ENCODE data around the gene PHKG1.
"Not testable (repeated sequence)": the region's sequence is repeated elsewhere in the genome, so short reads cannot be mapped to it uniquely, and the experiment has no call there.

The PHKG1 gene

DNA sequence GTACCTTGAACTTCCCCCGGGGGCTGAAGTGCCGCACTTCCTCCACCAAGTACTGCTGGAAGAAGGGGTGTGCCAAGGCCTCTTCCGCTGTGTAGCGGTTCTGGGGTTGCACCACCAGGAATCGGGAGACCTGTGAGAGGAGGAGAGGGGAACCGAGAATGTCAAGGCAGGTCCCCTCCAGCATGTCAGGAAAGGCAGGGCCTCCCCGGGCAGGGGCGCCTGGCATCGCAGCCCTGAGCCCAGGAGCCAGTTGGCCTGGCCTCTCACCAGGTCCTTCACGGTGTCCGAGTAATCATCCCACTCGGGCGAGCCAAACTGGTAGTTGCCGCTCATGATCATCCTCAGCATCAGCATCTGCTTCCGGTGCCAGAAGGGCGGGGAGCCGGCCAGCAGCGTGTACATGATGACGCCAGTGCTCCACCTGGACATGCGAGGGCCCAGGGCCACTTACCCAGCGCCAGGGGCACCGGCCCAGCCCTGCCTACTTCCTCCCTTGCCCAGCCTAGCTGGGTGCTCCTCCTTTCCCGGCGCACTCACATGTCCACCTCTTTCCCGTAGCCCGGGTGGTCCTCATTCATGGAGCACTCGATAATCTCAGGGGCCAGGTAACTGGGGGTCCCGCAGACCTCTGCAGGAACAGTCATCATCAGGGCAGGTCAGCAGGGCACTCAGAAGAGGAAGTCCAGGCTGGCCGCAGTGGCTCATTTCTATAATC, 11.0 kb downstream of the PHKG1 start:
- DNase-seq, result no peak

DNA sequence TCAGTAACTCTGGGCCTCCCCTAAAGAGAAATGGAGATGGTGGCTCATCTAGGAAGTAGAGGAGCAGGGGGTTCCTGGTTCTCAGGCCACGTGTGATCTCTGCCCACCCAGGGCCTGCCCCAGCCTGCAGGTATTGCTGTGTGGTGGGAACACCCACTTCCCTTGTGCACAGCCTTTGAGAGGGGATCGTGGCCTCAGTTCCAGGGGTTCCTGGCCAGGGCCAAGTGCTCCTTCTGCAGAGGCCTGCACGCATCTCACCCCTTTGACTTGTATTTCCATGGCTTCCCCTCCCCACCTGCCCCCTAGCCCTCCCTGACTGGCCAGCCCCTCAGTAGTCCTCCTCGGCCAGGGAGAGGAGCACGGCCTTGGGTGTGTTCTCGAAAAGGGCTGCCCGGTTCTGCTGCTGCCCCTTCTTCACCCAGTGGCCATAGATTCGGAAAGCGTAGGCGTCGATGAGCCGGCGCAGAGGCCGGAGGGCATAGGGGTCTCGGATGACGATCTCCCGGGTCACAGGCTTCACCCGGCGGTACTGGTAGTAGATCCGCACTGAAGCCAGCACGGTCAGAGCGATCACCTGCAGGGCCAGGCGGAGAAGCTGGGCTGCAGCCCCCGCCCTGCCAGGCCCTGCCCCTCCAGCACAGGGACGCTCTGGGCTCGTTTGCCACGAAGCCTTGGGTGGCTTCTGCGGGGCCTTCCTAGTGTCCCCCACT, 11.9 kb downstream of the PHKG1 start:
- DNase-seq, result not testable (repeated sequence)

DNA sequence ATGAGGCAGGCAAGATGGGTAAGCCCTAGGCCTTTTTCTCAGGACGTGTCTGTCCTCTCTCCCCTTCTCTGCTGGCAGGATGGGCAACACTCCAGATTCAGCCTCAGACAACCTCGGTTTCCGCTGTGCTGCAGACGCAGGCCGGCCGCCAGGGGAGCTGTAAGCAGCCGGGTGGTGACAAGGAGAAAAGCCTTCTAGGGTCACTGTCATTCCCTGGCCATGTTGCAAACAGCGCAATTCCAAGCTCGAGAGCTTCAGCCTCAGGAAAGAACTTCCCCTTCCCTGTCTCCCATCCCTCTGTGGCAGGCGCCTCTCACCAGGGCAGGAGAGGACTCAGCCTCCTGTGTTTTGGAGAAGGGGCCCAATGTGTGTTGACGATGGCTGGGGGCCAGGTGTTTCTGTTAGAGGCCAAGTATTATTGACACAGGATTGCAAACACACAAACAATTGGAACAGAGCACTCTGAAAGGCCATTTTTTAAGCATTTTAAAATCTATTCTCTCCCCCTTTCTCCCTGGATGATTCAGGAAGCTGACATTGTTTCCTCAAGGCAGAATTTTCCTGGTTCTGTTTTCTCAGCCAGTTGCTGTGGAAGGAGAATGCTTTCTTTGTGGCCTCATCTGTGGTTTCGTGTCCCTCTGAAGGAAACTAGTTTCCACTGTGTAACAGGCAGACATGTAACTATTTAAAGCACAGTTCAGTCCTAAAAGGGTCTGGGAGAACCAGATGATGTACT, 13.1 kb downstream of the PHKG1 start:
- no peak for DNase-seq

DNA sequence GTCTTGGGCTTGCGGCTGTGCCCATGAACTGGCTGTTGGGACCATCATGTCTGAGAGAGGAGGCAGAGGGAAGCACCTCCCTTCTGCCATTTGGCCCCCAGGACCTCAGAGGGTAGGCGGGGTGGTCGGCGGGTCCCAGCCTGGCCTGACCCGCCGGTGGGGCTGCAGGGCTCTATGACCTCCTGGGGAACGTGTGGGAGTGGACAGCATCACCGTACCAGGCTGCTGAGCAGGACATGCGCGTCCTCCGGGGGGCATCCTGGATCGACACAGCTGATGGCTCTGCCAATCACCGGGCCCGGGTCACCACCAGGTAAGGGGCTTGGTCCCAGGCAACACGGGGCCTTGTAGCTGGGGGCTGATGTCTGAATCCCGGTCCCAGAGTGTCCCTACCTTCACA, 14.6 kb downstream of the PHKG1 start:
- DNase-seq, result no peak

DNA sequence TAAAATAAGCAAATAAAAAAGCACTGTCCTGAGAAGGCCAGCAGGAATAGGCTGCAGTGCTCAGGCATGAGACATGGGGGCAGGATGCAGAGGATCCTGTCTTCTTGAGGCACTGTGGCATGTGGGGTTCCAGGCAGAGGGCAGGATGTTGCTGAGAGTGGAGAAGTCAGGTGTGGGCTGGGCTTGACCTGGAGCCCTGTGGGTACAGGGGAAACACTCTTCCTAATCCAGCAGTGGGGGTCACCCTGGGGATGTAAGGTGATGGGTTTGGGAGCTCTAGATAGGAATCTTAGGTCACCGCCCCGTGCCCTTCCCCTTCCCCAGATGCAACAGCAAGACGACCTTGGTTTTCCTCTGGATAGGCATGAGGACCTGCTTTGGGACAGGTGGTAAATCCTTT, 15.1 kb downstream of the PHKG1 start:
- DNase-seq, result no peak

DNA sequence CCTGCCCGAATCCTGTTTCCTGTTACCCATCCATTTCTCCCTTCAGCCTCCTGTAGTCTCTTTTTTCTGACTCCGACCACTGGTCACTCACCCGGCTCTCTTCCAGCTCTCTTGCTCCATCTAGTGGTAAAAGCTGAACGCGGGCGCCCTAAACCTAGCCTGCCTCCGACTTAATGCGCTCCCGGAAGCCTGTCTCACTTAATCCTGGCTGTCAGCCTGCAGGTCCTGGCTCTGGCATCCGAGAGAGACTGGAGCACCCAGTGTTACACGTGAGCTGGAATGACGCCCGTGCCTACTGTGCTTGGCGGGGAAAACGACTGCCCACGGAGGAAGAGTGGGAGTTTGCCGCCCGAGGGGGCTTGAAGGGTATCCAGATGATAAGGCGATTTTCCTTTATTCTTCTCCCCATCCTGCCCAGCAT, 18.4 kb downstream of the PHKG1 start:
- DNase-seq, result no peak

DNA sequence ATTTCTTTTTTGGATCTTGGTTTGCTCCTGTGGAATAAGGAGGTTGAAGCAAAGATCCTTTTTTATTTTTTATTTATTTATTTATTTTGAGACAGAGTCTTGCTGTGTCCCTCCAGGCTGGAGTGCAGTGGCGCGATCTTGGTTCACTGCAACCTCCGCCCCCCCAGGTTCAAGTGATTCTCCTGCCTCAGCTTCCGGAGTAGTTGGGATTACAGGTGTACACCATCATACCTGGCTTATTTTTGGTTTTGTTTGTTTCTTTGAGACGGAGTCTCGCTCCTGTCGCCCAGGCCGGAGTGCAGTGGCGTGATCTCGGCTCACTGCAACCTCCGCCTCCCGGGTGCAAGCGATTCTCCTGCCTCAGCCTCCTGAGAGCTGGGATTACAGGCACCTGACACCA, 26.4 kb downstream of the PHKG1 start:
- not testable (repeated sequence) for DNase-seq

DNA sequence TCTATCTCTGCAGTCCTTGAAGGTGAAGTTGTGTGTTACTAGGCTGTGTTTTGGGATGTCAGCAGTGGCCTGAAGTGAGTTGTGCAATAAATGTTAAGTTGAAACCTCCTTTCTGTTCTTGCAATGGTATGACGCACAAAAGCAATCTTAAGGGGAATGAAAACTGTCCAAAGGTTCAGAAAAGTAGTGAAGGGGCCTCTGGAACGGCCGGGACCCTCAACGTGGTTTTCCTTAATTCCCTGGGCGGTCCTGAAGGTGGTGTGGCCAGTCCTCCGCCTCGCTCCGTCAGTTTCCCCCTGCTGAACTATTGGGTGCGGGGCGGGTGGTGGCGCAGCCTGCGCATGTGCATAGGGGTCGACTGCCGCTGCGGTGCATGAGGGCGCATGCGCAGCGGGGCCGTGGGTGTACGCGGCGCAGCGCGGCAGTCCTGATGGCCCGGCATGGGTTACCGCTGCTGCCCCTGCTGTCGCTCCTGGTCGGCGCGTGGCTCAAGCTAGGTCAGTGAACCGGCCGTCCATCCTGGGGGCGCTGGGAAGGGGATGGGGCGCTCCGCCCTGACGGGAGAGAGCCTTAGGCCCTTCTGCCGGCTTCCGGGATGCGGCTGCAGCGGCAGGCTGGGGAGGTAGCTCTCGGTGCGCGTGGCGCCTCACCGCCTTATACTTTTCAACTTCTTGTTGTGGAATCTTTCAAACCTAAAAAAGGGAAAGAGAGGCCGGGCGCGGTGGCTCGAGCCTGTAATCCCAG, 28.7 kb downstream of the PHKG1 start, which contains the start of gene SUMF2:
Gene SUMF2 (plus strand): TSS at position 405 of the 744 bp plus-strand sequence. CDS start 26 bp downstream, at position 431.
- peak; percentile 61 for DNase-seq

DNA sequence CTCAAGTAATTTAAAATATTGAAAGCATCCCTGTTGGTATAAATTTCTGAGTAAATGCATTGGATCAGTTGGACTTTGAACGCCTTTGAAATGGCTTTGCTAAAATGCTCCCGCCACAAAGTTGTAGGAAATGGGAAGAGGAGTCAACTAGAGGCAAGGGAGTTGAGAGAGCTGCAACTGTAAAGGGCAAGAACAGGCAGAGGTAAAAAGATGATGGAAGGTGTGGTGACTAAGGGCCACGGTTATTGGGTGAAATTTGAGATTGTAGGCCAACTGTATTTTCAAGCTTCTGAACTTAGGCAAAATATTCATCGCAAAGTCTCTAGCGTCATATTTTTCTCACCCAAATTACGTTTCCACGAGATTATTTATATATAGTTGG, 29.3 kb downstream of the PHKG1 start:
- DNase-seq, result no peak

DNA sequence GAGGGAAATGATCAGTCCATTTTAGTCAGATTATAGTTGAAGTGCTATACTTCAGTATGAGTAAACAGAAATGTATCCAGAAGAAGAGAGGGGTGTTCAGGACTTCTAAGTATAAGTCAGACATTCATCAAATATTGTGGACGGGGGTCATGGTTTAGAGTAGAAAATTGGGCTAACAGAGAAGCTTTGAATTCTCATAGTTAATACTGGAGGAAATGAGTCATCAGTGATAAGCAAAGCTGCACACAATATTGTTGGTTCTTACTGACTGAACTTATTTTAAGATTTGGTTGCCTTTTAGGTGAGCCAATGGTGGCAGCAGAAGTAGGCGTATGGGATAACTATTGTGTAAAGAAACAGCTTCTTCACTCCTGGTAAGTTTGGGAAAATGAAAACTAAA, 30.4 kb downstream of the PHKG1 start:
- DNase-seq, result no peak

DNA sequence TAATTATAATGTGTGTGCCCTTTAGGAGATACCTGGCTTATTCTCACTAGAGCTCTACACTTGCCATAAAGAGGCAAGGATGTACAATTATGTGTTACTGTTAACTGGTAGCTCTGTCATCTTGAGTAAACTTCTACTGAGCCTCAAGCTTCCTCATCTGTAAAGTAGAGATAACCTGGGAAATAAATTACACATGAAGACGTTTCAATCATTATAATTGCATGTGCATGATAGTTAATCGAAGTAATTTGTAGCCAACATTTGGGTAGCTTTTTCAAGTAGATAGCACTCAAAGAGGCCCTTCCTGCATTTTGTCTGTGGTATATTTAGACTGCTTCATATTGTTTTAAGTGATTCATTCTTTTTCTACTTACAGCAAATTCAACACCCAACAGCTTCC, 38.8 kb downstream of the PHKG1 start:
- no peak for DNase-seq

DNA sequence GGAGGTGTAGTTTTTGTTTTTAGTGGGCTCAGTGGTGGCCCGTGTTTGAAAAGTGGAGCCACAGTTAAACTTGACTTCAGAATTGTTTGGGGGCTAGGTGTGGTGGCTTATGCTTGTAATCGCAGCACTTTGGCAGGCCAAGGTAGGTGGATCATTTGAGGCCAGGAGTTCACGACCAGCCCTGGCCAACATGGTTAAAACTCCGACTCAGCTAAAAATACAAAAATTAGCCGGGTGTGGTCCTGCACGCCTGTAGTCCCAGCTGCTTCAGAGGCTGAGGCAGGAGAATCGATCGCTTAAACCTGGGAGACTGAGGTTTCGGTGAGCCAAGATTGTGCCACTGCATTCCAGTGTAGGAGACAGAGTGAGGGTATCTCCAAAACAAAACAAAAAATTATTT, 39.4 kb downstream of the PHKG1 start:
- no peak for DNase-seq

DNA sequence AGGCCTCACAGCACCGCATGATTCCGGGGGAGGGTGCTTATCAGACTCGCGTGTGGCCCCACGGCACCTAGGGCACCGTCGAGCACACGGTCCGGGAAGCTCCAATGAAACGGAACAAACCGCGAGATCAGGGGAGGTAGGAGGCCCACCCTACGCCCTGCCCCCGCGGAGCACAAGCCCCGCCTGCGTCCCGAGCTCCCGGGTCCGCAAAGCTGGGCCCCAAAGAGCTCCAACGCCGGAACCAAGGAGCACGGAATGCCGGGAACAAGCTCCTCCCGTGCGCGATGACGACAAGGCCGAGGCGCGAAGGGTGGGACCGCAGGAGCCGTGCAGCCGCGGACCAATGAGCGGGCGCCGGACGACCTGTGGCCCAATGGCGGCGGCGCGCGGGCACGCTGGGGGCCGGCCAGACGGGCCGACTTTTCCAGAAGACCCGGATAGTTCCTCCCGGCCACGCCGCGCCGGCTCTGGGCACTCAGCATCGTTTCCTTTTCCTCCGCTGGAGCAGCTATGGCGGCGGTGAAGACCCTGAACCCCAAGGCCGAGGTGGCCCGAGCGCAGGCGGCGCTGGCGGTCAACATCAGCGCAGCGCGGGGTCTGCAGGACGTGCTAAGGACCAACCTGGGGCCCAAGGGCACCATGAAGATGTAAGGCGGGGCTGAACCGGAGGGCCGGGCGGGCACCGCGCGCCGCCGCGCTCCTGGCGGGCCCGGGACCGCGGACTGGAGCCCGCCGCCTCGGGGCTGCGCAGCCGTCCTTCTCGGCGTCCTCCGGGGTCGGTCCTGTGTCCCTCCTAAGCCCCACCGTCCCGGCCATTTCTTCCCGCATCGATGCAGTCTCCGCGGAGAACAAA, 41.2 kb downstream of the PHKG1 start, which contains the start of the genes CCT6A and PSPH:
Gene CCT6A (plus strand): TSS at position 427 of the 853 bp plus-strand sequence. CDS start 84 bp downstream, at position 511.
Gene PSPH (minus strand): TSS at position 106 of the 853 bp plus-strand sequence. CDS start 30,232 bp downstream, outside the sequence.
- DNase-seq, result peak; percentile 95

DNA sequence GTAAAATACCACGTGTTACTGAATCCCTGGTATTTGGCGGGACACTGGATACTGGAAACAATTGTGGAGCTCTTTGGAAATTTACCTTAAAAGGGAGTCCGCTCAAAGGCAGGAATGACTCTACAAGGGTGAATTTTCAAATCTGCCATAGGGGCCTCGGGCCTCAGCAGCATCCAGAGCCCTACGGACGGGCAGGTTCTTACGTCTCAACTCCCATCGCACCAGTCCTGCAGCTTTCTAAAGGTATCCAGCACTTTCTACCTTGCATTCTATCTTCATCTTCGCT, 41.8 kb downstream of the PHKG1 start:
- no peak for DNase-seq

DNA sequence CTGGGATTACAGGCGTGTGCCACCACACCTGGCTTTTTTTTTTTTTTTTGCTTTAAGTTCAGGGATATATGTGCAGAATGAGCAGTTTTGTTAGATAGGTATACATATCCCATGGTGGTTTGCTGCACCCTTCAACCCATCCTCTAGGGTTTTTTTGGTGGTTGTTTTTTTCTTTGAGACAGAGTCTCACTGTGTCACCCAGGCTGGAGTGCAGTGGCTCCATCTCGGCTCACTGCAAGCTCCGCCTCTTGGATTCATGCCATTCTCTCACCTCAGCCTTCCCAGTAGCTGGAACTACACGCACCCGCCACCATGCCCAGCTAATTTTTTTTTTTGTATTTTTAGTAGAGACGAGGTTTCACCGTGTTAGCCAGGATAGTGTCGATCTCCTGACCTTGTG, 44.0 kb downstream of the PHKG1 start:
- not testable (repeated sequence) for DNase-seq

DNA sequence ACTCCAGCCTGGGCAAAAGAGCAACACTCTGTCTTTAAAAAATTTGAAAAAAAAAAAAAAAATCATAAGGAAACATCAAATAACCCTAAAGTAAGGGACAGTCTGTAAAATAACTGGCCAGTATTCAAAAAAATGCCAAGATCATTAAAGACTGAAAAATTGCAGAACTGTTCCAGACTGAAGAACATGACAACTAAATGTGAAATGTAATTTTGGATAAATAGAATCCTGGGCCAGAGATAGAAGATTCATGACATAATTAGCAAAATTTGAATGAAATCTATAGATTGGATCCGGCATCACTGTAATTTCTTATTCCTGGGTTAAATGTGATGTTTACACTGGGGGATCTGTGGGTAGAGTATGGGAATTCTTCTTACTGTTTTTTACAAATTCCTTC, 44.5 kb downstream of the PHKG1 start:
- no peak for DNase-seq

DNA sequence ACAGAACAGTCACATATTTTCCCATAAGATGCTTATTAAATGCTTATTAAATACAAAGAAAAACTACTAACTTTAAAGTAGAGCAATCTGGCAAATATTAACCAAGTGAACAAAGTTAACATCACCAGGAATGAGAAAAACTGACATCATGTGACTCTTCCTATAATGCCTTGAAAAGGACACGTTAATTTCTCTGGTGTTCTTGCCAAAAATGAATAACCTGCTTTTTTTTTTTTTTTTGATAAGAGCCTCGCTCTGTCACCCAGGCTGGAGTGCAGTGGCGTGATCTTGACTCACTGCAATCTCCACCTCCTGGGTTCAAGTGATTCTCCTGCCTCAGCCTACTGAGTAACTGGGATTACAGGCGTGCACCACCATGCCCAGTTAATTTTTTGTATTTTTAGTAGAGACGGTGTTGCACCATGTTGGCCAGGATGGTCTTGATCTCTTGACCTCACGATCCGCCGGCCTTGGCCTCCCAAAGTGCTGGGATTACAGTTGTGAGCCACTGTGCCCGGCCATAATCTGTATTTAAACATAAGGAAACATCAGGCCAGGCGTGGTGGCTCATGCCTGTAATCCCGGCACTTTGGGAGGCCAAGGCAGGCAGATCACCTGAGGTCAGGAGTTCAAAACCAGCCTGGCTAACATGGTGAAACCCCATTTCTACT, 45.2 kb downstream of the PHKG1 start:
- DNase-seq, result not testable (repeated sequence)

DNA sequence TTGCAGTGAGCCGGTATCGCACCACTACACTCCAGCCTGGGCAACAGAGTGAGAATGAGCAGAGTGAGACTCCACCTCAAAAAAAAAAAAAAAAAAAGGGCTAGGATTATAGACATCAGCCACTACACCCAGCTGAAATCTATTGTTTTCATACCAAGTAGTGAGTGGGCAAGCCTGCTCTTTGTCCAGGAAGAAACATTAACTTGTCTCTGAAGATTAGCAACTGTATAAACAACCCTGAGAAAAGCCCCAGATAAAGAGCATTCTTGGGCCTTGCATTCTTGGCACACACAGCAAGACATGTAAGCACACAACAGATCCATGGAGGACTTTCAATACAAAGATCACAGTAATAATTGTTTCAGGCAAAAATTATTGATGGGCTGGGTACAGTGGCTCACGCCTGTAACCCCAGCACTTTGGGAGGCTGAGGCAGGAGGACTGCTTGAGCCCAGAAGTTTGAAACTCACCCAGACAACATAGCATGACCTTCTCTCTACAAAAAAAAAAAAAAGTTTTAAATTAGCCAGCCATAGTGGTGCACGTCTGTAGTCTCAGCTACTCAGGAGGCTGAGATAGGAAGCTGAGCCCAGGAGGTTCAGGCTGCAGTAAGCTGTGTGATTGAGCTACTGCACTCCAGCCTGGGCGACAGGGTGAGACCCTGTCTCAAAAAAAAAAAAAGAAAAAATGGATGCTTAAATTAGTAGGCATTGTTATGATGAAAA, 45.9 kb downstream of the PHKG1 start:
- DNase-seq, result no peak

DNA sequence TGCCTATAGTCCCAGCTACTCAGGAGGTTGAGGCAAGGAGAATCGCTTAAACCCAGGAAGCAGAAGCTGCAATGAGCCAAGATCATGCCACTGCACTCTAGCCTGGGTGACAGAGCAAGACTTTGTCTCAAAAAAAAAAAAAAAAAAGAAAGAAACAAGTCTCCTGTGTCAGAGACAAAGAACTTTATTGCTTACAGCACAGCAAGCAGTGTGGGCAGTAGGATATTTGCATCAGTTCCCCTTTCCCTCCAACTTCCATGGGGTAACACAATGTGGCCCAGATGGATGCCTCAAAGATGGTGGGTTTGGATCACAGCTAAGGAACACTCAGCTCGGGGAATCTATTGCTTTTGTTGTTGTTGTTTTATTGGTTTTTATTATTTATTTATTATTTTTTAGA, 47.0 kb downstream of the PHKG1 start:
- not testable (repeated sequence) for DNase-seq

DNA sequence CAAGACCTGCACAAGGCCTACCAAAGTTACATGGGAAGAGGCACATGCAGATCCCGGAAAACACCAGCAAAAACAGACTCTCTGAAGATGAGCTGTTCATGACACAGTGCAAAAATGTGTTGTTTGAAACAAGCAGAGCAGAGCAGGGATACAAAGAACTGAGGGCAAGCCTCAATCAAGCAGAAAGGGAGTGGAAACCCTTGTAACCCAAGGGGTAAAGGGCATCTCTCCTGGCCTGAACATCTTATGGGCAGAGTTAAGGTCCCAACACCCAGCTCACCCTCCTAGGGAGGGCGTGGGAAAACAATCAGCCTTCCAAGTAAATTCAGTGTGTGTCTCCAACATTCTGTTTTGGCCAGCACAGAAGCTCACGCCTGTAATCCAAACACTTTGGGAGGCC, 52.0 kb downstream of the PHKG1 start:
- DNase-seq, result no peak
